MCF 10A (cell line): ENCODE measurements around the gene RPS28. TPM values are rescaled to one million over a fixed set of nuclear protein-coding genes. Genes with fewer than 3 reads are reported as not detected.

Experiments used
- BruUV-seq: library from RNA; stranded (reverse); fragments of 400-500 nt; replicated peaks from 2 replicates; lab custom pipeline; 2021; lab: Mats Ljungman, UMichigan
- CTCF ChIA-PET: fragments of 300-600 bp; sonication (Branson Sonifier 250); formaldehyde crosslinking; extraction: SDS; loops from one replicate; lab custom pipeline; 2021; ENCODE audit warnings: antibody characterized with exemption, inconsistent platforms; lab: Yijun Ruan, JAX
- POLR2A ChIA-PET: fragments of 300-600, 350-650 bp; sonication (Branson Sonifier 250); formaldehyde crosslinking; extraction: SDS; loops from one replicate; lab custom pipeline; 2020; ENCODE audit warnings: antibody characterized with exemption, inconsistent platforms; lab: Yijun Ruan, JAX
- DNase-seq: peaks from one replicate; pipeline ENCODE4 v3.0.0-alpha.2; 2018; ENCODE audit not compliant: unreplicated experiment
- H3K27ac Mint-ChIP-seq: one replicate; pipeline ENCODE4 v1.8.0; 2022; ENCODE audit warnings: mild to moderate bottlenecking, low read depth, mixed read lengths; ENCODE audit not compliant: unreplicated experiment
- H3K27me3 Mint-ChIP-seq: one replicate; pipeline ENCODE4 v1.8.0; 2022; ENCODE audit warnings: mixed read lengths; ENCODE audit not compliant: insufficient read depth, unreplicated experiment
- H3K36me3 Mint-ChIP-seq: one replicate; pipeline ENCODE4 v1.8.0; 2022; ENCODE audit warnings: mild to moderate bottlenecking, moderate library complexity, mixed read lengths; ENCODE audit not compliant: insufficient read depth, unreplicated experiment
- H3K4me1 Mint-ChIP-seq: one replicate; pipeline ENCODE4 v1.8.0; 2022; ENCODE audit warnings: mixed read lengths; ENCODE audit not compliant: insufficient read depth, unreplicated experiment
- H3K4me3 Mint-ChIP-seq: one replicate; pipeline ENCODE4 v1.8.0; 2022; ENCODE audit warnings: mild to moderate bottlenecking, moderate library complexity, mixed read lengths; ENCODE audit not compliant: unreplicated experiment
- H3K9me3 Mint-ChIP-seq: one replicate; pipeline ENCODE4 v1.8.0; 2022; ENCODE audit warnings: mixed read lengths; ENCODE audit not compliant: unreplicated experiment
- CTCF ChIP-seq: fragments of 200-600 bp; IDR thresholded peaks from one replicate; pipeline ENCODE4 v1.8.0; 2022; ENCODE audit warnings: antibody characterized with exemption, mild to moderate bottlenecking; ENCODE audit not compliant: unreplicated experiment
- intact Hi-C: fragments of 100-400 bp; cut with micrococcal nuclease; formaldehyde crosslinking; loops from 2 replicates; pipeline ENCODE4 v1.14.1; 2022
- total RNA-seq: library from RNA; stranded (reverse); gene quantifications from 2 replicates; pipeline ENCODE4 v1.2.3, GENCODE V29; 2022

Gene RPS28
- total RNA-seq, 1 experiment from 2014 or later, result 2,362 TPM

GRCh38 chr19:8370176-8371010 lies 49.1 kb downstream of the RPS28 start:
- Mint-ChIP-seq H3K27me3 (no peaks in the 10 kb centered on the region), H3K9me3 (no peaks in the 10 kb centered on the region), H3K27ac (no peak overlapping the region), H3K36me3 (peaks cover 25% of the 10 kb centered on the region), H3K4me3 (no peak overlapping the region), H3K4me1 (peaks cover 17% of the 10 kb centered on the region)
- peak; percentile 37 for DNase-seq
- CTCF ChIA-PET, result interaction anchor here (0.7 to 3.5 kb wide), 2 partner anchors 16 to 20 kb away, joined by 3 to 24 read pairs; partner anchors contain the start of gene RAB11B
- no peak for TF ChIP-seq CTCF
- no TSS peak for BruUV-seq
- intact Hi-C loops, result no loop called here
- POLR2A ChIA-PET, result interaction anchor here (1.8 kb wide), 1 partner anchor 20 kb away, joined by 3 read pairs; the partner anchor contains the start of gene RAB11B

- H3K36me3 Mint-ChIP-seq, result peaks cover 25% of the 10 kb centered on the region
- no peak overlapping the region for H3K4me3 Mint-ChIP-seq
- no TSS peak for BruUV-seq
- no peaks in the 10 kb centered on the region for H3K9me3 Mint-ChIP-seq
- peaks cover 16% of the 10 kb centered on the region for H3K4me1 Mint-ChIP-seq
- ChIA-PET POLR2A (no interaction called here), CTCF (interaction anchor here (0.7 kb wide), 1 partner anchor 19 kb away, joined by 3 read pairs; the partner anchor contains the start of gene RAB11B)
- H3K27ac Mint-ChIP-seq, result no peak overlapping the region
- no peak for DNase-seq
- TF ChIP-seq CTCF, result no peak
- intact Hi-C loops, result no loop called here
- H3K27me3 Mint-ChIP-seq, result no peaks in the 10 kb centered on the region
Observed at GRCh38 chr19:8371011-8371804, 49.9 kb downstream of the RPS28 start.

Other genes with a start within 250 kb of the RPS28 start
- not detected in 2 replicates for gene FBN3, start 171.9 kb upstream of the RPS28 start, total RNA-seq
- 1.1 and 1.5 TPM in 2 replicates for gene CERS4, start 112.1 kb upstream of the RPS28 start, total RNA-seq
- 39.2 and 68.8 TPM in 2 replicates for gene CD320, start 13.1 kb upstream of the RPS28 start, total RNA-seq
- gene NDUFA7, start 121 bp upstream of the RPS28 start, total RNA-seq, result 83.2 and 91.8 TPM in 2 replicates
- 0.79 and 1.2 TPM in 2 replicates for gene KANK3, start 21.8 kb downstream of the RPS28 start, total RNA-seq
- 12.6 and 32.8 TPM in 2 replicates for gene ANGPTL4, start 42.7 kb downstream of the RPS28 start, total RNA-seq
- gene RAB11B, start 68.9 kb downstream of the RPS28 start, total RNA-seq, result 67.2 and 73.3 TPM in 2 replicates
- 8.3 and 11.5 TPM in 2 replicates for gene MARCHF2, start 91.8 kb downstream of the RPS28 start, total RNA-seq
- 149 and 161 TPM in 2 replicates for gene HNRNPM, start 123.5 kb downstream of the RPS28 start, total RNA-seq
- gene PRAM1, start 181.1 kb downstream of the RPS28 start, total RNA-seq, result 0.15 TPM in 1 of 2 replicates, not detected in the other
- 16.3 and 27.2 TPM in 2 replicates for gene ZNF414, start 192.7 kb downstream of the RPS28 start, total RNA-seq